Effector memory CD4-positive, alpha-beta T cell (primary cell): ENCODE data around the gene ITGBL1.

Source experiments
- DNase-seq, 3 donors: peaks; one replicate each; pipeline ENCODE4 v3.0.0-alpha.2; 2020
- H3K27ac ChIP-seq: 2 replicates; pipeline ENCODE4 v1.7.0; 2013; ENCODE audit warnings: mild to moderate bottlenecking, low read length, moderate library complexity; ENCODE audit not compliant: insufficient read depth, poor library complexity, severe bottlenecking
- H3K27me3 ChIP-seq: replicated peaks from 2 replicates; pipeline ENCODE4 v1.7.0; 2013; ENCODE audit warnings: mild to moderate bottlenecking, low read length; ENCODE audit not compliant: insufficient read depth, control insufficient read depth, poor library complexity, severe bottlenecking
- H3K36me3 ChIP-seq: 2 replicates; pipeline ENCODE4 v1.7.0; 2013; ENCODE audit warnings: mild to moderate bottlenecking, low read length, moderate library complexity; ENCODE audit not compliant: control insufficient read depth, insufficient read depth
- H3K4me1 ChIP-seq: 2 replicates; pipeline ENCODE4 v1.7.0; 2013; ENCODE audit warnings: low read length, mild to moderate bottlenecking; ENCODE audit not compliant: control insufficient read depth, insufficient read depth, poor library complexity, severe bottlenecking
- H3K4me3 ChIP-seq: 2 replicates; pipeline ENCODE4 v1.7.0; 2013; ENCODE audit warnings: low read length, low read depth, mild to moderate bottlenecking; ENCODE audit not compliant: insufficient read depth, poor library complexity, severe bottlenecking
- H3K9me3 ChIP-seq: 2 replicates; pipeline ENCODE4 v1.7.0; 2013; ENCODE audit warnings: mild to moderate bottlenecking, low read length, moderate library complexity; ENCODE audit not compliant: control insufficient read depth

Gene ITGBL1

DNA sequence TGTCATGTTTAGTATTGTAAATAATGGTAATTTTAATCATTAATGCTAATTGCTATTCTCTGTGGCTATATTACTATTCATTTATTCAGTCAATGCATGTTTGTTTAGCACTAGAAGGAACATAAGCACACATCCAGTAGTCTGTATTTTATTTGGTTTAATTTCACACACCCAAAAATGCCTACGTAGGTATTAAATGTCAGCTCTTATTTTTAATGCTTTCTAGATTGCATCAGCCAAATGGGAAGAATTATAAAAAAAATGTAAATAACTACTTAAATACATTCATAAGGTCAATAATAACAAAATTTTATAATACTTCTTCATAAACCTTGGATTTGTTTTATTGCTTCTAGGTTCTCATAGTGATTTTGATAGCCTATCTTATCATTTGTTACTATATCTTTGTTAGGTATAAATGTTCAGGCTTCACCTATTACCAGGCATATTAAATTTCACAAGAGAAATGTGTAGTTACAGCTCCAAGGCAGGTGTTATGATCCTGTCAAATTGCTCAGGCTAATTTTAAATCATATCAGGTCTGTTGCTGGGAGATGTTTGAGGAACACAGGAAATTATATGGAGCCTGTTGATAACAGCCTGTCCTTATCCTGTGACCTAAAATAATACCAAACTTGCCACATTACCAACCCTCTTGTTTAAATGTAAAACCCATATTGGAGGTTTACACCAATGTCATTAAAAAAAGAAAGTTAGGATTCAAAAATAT is 34.4 kb downstream of the ITGBL1 start:
- H3K4me3 ChIP-seq: no peak overlapping the region
- H3K4me1 ChIP-seq: no peaks in the 10 kb centered on the region
- H3K27me3 ChIP-seq: no peaks in the 10 kb centered on the region
- no peak overlapping the region for H3K27ac ChIP-seq
- no peak for DNase-seq
- no peaks in the 10 kb centered on the region for H3K36me3 ChIP-seq
- no peaks in the 10 kb centered on the region for H3K9me3 ChIP-seq

DNA sequence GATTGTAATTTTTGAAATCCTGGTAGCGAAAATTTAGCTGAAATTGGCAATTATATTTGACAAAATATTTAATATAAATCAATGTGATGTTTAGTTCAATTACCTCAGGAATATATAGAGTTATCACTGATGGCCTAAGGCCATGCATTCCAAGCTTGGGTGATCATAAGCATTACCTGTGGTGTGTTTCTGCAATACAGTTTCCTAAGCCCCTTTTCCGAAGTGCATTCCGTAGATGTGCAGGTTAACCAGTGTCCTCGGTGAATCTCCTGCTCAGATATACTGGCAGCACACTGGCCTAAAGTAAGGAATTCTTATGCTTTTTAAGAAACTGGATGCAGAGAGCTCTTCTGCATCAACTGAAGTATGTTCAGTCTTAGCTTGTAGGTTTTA is 35.0 kb downstream of the ITGBL1 start:
- no peak for DNase-seq
- H3K4me3 ChIP-seq: no peak overlapping the region
- H3K27me3 ChIP-seq: no peaks in the 10 kb centered on the region
- no peaks in the 10 kb centered on the region for H3K9me3 ChIP-seq
- no peaks in the 10 kb centered on the region for H3K4me1 ChIP-seq
- no peaks in the 10 kb centered on the region for H3K36me3 ChIP-seq
- no peak overlapping the region for H3K27ac ChIP-seq

DNA sequence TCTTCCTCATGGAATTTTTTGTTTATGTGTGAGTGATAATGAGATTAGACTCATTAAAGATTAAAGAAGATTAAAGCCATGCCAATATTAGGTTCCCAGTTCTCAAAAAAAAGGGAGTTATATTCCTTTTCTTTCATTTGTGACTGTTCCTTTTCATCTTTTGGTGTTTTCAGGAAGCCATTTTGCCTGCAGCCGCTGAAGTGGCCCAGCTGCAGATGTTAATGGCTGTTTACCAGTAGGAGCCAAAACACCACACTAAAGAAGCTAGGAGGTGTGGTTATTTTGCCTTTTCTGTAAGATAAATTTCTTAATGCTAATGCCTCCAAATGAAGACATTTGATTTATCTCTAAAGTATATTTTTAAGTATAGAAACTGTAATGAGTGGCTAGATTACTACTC is 36.3 kb downstream of the ITGBL1 start:
- Histone ChIP-seq H3K4me3 (no peak overlapping the region), H3K36me3 (no peaks in the 10 kb centered on the region), H3K27me3 (no peaks in the 10 kb centered on the region), H3K9me3 (no peaks in the 10 kb centered on the region), H3K4me1 (no peaks in the 10 kb centered on the region), H3K27ac (no peak overlapping the region)
- no peak for DNase-seq

DNA sequence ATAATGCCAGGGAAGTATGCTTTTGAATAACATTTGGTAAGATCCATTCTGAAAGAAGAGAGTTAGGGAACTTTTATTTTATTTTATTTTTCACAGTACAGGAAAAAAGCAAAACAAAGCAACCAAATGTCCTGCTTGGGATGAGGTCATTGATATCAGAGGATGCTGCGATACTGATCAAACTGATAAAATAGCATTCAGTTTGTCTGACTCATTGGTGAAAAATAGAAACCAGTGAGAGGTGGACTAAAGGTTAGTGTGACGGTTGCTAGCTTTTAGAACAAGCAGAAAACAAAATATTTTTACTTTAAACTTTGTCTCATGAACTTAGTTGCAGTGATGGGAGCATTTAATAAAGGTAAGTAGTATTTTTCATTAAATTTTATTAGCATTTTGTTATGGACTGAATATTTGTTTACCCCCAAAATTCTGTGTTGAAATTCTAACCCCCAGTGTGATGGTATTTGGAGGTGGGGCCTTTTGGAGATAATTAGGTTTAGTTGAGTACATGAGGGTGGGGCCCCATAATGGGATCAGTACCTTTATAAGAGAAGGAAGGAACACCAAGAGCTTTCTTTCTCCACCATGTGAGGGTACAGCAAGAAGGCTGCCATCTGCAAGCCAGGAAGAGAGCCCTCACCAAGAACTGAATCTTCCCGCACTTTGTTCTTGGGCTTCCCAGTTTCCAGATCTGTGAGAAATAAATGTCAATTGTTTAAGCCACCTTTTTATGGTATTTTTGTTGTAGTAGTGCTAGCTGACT is 37.3 kb downstream of the ITGBL1 start:
- Histone ChIP-seq H3K27me3 (no peaks in the 10 kb centered on the region), H3K4me3 (no peak overlapping the region), H3K27ac (no peak overlapping the region), H3K4me1 (no peaks in the 10 kb centered on the region), H3K9me3 (no peaks in the 10 kb centered on the region), H3K36me3 (no peaks in the 10 kb centered on the region)
- no peak for DNase-seq

DNA sequence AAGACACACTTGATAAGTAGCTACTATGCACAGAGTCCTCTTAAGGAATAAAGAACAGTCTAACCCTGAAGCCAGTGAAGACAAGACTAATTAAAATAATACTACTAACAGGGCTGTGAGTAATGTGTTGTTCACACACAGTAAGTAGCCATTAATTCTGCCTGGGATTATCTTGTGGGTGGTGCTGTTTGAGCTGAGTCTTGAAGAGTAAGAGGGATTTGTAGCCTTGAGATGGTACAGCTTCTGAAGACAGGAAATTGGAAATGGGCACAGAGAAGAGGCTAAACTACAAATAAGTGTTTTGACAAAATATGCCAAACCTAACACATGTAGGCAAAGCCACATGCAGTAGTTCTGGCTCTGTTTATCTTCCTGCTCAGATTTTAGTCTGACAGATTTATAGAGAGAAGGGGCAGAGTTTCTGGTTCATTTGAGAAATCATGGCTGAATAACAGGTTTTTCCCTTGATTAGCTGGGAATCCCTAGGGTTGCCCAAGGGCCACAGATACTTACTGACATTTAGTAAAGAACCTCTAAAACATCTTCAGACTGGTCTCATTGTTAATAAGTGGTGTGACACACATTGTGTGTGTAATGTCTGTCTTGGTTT is 38.0 kb downstream of the ITGBL1 start:
- no peak for DNase-seq
- Histone ChIP-seq H3K27ac (no peak overlapping the region), H3K27me3 (no peaks in the 10 kb centered on the region), H3K4me3 (no peak overlapping the region), H3K4me1 (no peaks in the 10 kb centered on the region), H3K36me3 (no peaks in the 10 kb centered on the region), H3K9me3 (no peaks in the 10 kb centered on the region)

DNA sequence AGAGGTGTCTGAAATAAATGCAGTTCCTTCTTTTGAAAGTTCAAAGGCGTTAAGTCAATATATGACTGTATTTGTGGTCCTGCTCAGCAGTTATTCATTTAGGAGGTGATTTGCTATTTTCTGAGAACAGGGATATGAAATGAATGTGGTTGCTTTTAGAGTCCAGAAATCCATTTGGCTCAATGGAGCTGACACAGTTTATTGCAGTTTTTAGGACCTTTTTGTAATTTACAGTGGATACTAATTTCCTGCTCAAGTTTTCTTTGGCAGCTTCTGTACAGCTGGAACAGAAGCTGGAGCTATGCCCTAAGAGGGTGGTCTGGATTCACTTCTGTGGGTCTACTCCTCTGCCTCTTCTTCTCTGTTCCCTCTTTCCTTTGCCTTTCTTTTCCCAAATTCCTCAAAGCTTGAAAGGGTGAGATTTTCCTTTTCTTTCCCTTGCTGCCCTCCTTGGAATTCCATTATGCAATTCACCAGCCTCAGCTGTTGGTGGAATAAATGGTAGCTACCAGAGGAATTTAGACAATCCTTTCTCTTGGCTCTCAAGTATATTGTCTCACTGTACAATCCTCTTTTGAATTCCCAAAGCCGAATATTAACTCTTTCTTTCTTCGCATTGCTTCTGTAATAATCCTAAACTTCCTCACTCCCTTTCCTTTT is 39.9 kb downstream of the ITGBL1 start:
- H3K27me3 ChIP-seq: no peaks in the 10 kb centered on the region
- H3K4me3 ChIP-seq: no peak overlapping the region
- H3K4me1 ChIP-seq: no peaks in the 10 kb centered on the region
- DNase-seq: no peak
- H3K27ac ChIP-seq: no peak overlapping the region
- H3K9me3 ChIP-seq: no peaks in the 10 kb centered on the region
- H3K36me3 ChIP-seq: no peaks in the 10 kb centered on the region

DNA sequence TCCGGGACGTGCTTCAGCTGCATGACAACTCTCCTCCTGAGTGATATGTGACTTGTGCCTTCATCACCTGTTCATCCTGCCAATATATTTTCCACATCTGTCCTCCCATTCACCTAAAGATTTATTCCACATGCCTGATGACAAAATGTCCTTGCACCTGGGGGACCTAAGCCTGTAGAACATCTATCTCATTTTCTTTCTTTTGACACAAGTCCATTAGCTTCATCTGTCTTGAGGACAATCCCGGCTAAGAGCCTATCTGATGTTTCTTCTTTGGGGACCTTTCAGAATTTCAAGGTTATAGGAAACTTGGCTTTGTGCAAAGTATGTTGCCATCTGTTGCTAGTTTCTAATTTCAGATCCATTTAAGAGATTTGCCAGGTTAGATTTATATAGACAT is 41.1 kb downstream of the ITGBL1 start:
- Histone ChIP-seq H3K27ac (no peak overlapping the region), H3K27me3 (no peaks in the 10 kb centered on the region), H3K4me3 (no peak overlapping the region), H3K36me3 (no peaks in the 10 kb centered on the region), H3K4me1 (no peaks in the 10 kb centered on the region), H3K9me3 (no peaks in the 10 kb centered on the region)
- DNase-seq: no peak

DNA sequence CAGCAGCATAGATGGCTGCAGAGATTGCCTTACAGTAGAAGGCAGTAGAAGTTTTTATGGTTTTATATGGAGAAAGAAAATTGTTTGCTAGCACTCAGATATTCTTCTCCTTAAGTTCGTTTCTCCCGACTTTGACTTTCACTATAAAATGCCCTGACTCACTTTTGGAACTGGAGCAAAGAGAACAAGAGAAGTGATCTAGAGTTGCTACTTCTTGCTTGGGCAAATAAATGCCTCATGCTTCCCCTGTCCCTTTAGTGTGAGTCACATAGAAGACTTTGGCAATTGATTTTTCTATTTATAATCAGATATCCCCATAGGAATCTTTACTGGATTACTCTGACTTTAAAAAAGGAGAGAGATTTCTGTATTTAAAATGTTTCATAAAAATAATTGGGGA is 46.9 kb downstream of the ITGBL1 start:
- H3K36me3 ChIP-seq: no peaks in the 10 kb centered on the region
- H3K4me3 ChIP-seq: no peak overlapping the region
- DNase-seq: no peak
- no peak overlapping the region for H3K27ac ChIP-seq
- H3K9me3 ChIP-seq: no peaks in the 10 kb centered on the region
- no peaks in the 10 kb centered on the region for H3K4me1 ChIP-seq
- H3K27me3 ChIP-seq: peaks cover 5% of the 10 kb centered on the region

DNA sequence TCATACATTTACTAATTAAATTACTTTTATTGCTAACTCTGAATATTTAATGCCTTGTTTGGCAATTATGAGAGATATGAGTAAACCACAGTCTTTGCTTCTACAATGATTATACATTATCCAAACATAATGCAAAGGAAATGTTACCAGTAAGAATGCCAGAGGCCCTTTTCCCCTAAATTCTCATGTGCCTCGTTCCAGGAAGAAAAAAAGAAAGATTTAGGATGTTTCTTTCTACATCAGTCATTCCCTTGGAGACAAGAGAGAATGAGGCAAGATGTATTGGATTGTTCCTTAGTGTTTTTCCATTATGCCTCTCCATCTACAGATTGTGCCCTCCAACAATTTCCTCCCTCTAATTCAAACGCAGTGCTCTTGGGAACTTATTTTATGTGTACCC is 50.1 kb downstream of the ITGBL1 start:
- Histone ChIP-seq H3K36me3 (no peaks in the 10 kb centered on the region), H3K27ac (no peak overlapping the region), H3K4me3 (no peak overlapping the region), H3K9me3 (no peaks in the 10 kb centered on the region), H3K27me3 (peaks cover 5% of the 10 kb centered on the region), H3K4me1 (no peaks in the 10 kb centered on the region)
- DNase-seq: no peak

DNA sequence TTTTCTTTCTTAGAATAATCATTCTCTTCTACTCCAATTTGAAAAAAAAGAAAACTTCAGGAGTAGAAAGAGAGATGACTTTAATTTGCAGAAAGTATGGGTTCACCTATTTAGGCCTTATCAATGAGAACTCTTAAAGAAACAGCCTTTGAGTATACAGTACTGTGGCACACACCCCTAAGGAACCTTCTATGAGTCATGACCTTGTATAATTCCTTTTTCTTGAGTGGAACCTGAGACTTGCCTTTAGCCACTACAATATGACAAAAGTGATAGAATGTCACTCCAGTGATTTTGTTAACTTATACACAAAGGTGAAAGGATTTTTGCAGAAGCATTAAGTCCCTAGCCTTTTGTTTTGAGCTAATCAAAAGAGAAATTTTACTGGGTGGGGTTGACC is 58.7 kb downstream of the ITGBL1 start:
- DNase-seq: no peak
- no peaks in the 10 kb centered on the region for H3K36me3 ChIP-seq
- no peaks in the 10 kb centered on the region for H3K27me3 ChIP-seq
- no peaks in the 10 kb centered on the region for H3K4me1 ChIP-seq
- no peak overlapping the region for H3K4me3 ChIP-seq
- H3K9me3 ChIP-seq: no peaks in the 10 kb centered on the region
- H3K27ac ChIP-seq: no peak overlapping the region
